Measurements from ENCODE around the gene COL15A1.

GRCh38 chr9:98964911-98965336, 21.2 kb downstream of the COL15A1 start:
- TF ChIP-seq EZH2 (IDR thresholded peaks at IDR 0.05; ENCODE audit: borderline replicate concordance, low read depth, low read length, poor library complexity, severe bottlenecking): no peak
- no peak for TF ChIP-seq CTCF (conservative IDR thresholded peaks at IDR 0.05; ENCODE audit: low read depth, low read length)

Measured in A673 (cell line).